OCI-LY1 (cell line): ENCODE data around the gene MACROD2.

Experiments
- H2AFZ ChIP-seq: fragments of 200-600 bp; sonication (generic), shearing (Covaris generic); 2 replicates; pipeline ENCODE4 v1.6.0; 2014; ENCODE audit warnings: antibody characterized with exemption, mild to moderate bottlenecking, low read length
- H3F3A ChIP-seq: fragments of 200-600 bp; sonication (generic), shearing (Covaris generic); 2 replicates; pipeline ENCODE4 v1.6.0; 2014; ENCODE audit warnings: mild to moderate bottlenecking, antibody characterized with exemption, low read length, moderate library complexity; ENCODE audit not compliant: insufficient read depth
- H3K27ac ChIP-seq: fragments of 200-600 bp; sonication (generic); 2 replicates; pipeline ENCODE4 v1.5.1; 2014; ENCODE audit warnings: low read length, mixed run types, mild to moderate bottlenecking, low read depth; ENCODE audit not compliant: poor library complexity, severe bottlenecking
- H3K27me3 ChIP-seq: fragments of 200-600 bp; sonication (generic); 2 replicates; pipeline ENCODE4 v1.6.0; 2014; ENCODE audit warnings: antibody characterized with exemption, mild to moderate bottlenecking, low read length, moderate library complexity; ENCODE audit not compliant: insufficient read depth
- H3K36me3 ChIP-seq: fragments of 200-600 bp; sonication (generic); 2 replicates; pipeline ENCODE4 v1.6.1; 2014; ENCODE audit warnings: mild to moderate bottlenecking, antibody characterized with exemption, low read length, moderate library complexity, mixed read lengths; ENCODE audit not compliant: insufficient read depth
- H3K4me1 ChIP-seq: fragments of 200-600 bp; sonication (generic); 2 replicates; pipeline ENCODE4 v1.5.1; 2014; ENCODE audit warnings: mild to moderate bottlenecking, low read length, moderate library complexity; ENCODE audit not compliant: insufficient read depth, severe bottlenecking
- H3K4me2 ChIP-seq: fragments of 200-600 bp; sonication (generic), shearing (Covaris generic); 2 replicates; pipeline ENCODE4 v1.6.1; 2014; ENCODE audit warnings: low read length
- H3K4me3 ChIP-seq: fragments of 200-600 bp; sonication (generic); 2 replicates; pipeline ENCODE4 v1.5.1; 2014; ENCODE audit warnings: low read length, low read depth, mild to moderate bottlenecking, mixed read lengths; ENCODE audit not compliant: poor library complexity, severe bottlenecking
- H3K79me2 ChIP-seq: fragments of 200-600 bp; shearing (Covaris generic); 2 replicates; pipeline ENCODE4 v1.6.1; 2016; ENCODE audit warnings: mixed run types, low read length, mixed read lengths; ENCODE audit not compliant: insufficient read depth
- H3K9ac ChIP-seq: fragments of 200-600 bp; sonication (generic), shearing (Covaris generic); 2 replicates; pipeline ENCODE4 v1.6.1; 2014; ENCODE audit warnings: mild to moderate bottlenecking, low read length, mixed read lengths
- H3K9me2 ChIP-seq: fragments of 200-600 bp; sonication (generic), shearing (Covaris generic); 2 replicates; pipeline ENCODE4 v1.6.1; 2014; ENCODE audit warnings: low read depth, mild to moderate bottlenecking, low read length, mixed read lengths
- H3K9me3 ChIP-seq: fragments of 200-600 bp; shearing (Covaris generic); 2 replicates; pipeline ENCODE4 v1.6.1; 2014; ENCODE audit warnings: low read length, mixed read lengths
- H4K20me1 ChIP-seq: fragments of 200-600 bp; sonication (generic), shearing (Covaris generic); 2 replicates; pipeline ENCODE4 v1.6.0; 2016; ENCODE audit warnings: mild to moderate bottlenecking, low read length; ENCODE audit not compliant: insufficient read depth
- CTCF ChIP-seq: fragments of 200-600 bp; sonication (generic), shearing (Covaris generic); IDR thresholded peaks from 2 replicates; pipeline ENCODE4 v1.5.1; 2017; ENCODE audit warnings: mild to moderate bottlenecking, antibody characterized with exemption, low read length, moderate library complexity, mixed read lengths
- EZH2 ChIP-seq: fragments of 200-600 bp; sonication (generic), shearing (Covaris generic); IDR thresholded peaks from 2 replicates; pipeline ENCODE4 v1.8.0; 2017; ENCODE audit warnings: borderline replicate concordance, mixed run types, mild to moderate bottlenecking, antibody characterized with exemption, low read length, moderate library complexity, mixed read lengths

MACROD2 gene

GRCh38 chr20:14815340-14815739, 820.0 kb downstream of the MACROD2 start:
- Histone ChIP-seq H3K27ac (no peak overlapping the region), H3K79me2 (no peaks in the 10 kb centered on the region), H3K9me2 (no peaks in the 10 kb centered on the region), H2AFZ (no peak overlapping the region), H3K4me1 (no peaks in the 10 kb centered on the region), H4K20me1 (no peaks in the 10 kb centered on the region), H3K9ac (no peak overlapping the region), H3K4me3 (no peak overlapping the region), H3K36me3 (no peaks in the 10 kb centered on the region), H3K4me2 (no peak overlapping the region), H3K9me3 (no peaks in the 10 kb centered on the region), H3F3A (no peaks in the 10 kb centered on the region), H3K27me3 (no peaks in the 10 kb centered on the region)
- no peak for TF ChIP-seq EZH2
- no peak for TF ChIP-seq CTCF

GRCh38 chr20:14816471-14816870, 821.2 kb downstream of the MACROD2 start:
- Histone ChIP-seq H2AFZ (no peak overlapping the region), H3K4me2 (no peak overlapping the region), H3K27me3 (no peaks in the 10 kb centered on the region), H3K36me3 (no peaks in the 10 kb centered on the region), H3K79me2 (no peaks in the 10 kb centered on the region), H3K9me3 (no peaks in the 10 kb centered on the region), H3K27ac (no peak overlapping the region), H3K9ac (no peak overlapping the region), H3K4me1 (no peaks in the 10 kb centered on the region), H3K4me3 (no peak overlapping the region), H4K20me1 (no peaks in the 10 kb centered on the region), H3K9me2 (no peaks in the 10 kb centered on the region), H3F3A (no peaks in the 10 kb centered on the region)
- TF ChIP-seq EZH2 (no peak), CTCF (no peak)

GRCh38 chr20:14817101-14817500, 821.8 kb downstream of the MACROD2 start:
- Histone ChIP-seq H3K4me3 (no peak overlapping the region), H2AFZ (no peak overlapping the region), H3K36me3 (no peaks in the 10 kb centered on the region), H3K27ac (no peak overlapping the region), H3K9me3 (no peaks in the 10 kb centered on the region), H3F3A (no peaks in the 10 kb centered on the region), H3K27me3 (no peaks in the 10 kb centered on the region), H3K79me2 (no peaks in the 10 kb centered on the region), H4K20me1 (no peaks in the 10 kb centered on the region), H3K9ac (no peak overlapping the region), H3K4me1 (no peaks in the 10 kb centered on the region), H3K4me2 (no peak overlapping the region), H3K9me2 (no peaks in the 10 kb centered on the region)
- no peak for TF ChIP-seq EZH2
- TF ChIP-seq CTCF = no peak
